Breast epithelium (tissue), 4 donors: ENCODE measurements around the gene ECM1. TPM values are rescaled to one million over a fixed set of nuclear protein-coding genes. Genes with fewer than 3 reads are reported as not detected.

Source experiments
- DNase-seq, 2 donors: peaks; one replicate each; pipeline ENCODE4 v3.0.0-alpha.2; 2019; ENCODE audit warnings: low spot score in 2 of 2
- H3K27ac ChIP-seq, 2 donors: fragments of 200-600 bp; sonication (generic) in 1 of 2; one replicate each; pipeline ENCODE4 v1.5.1; 2016 to 2019; ENCODE audit warnings: mild to moderate bottlenecking in 1 of 2
- H3K27me3 ChIP-seq, 2 donors: fragments of 200-600 bp; sonication (generic) in 1 of 2; one replicate each; pipeline versions ENCODE4 v1.5.1 to v1.6.0; 2017 to 2019; ENCODE audit warnings: control low read depth in 1 of 2, mild to moderate bottlenecking in 1 of 2
- H3K36me3 ChIP-seq: fragments of 200-600 bp; one replicate; pipeline ENCODE4 v1.5.1; 2019
- H3K4me1 ChIP-seq, 2 donors: fragments of 200-600 bp; sonication (generic); one replicate each; pipeline ENCODE4 v1.5.1; 2016 to 2019; ENCODE audit warnings: control low read depth in 1 of 2
- H3K4me3 ChIP-seq, 3 donors: fragments of 200-600 bp; sonication (generic); 1 replicate in 2 of 3; 2 replicates in 1 of 3; pipeline ENCODE4 v1.5.1; 2016 to 2019; ENCODE audit warnings: mild to moderate bottlenecking in 3 of 3, moderate library complexity in 2 of 3
- H3K9me3 ChIP-seq, 2 donors: fragments of 200-600 bp; sonication (generic) in 1 of 2; one replicate each; pipeline ENCODE4 v1.5.1; 2016 to 2019; ENCODE audit warnings: control low read depth in 1 of 2
- CTCF ChIP-seq, 3 donors: fragments of 450-650 bp; IDR thresholded peaks; one replicate each; pipeline ENCODE4 v1.5.1; 2016 to 2017; ENCODE audit warnings: antibody characterized with exemption in 3 of 3, mild to moderate bottlenecking in 3 of 3, moderate library complexity in 3 of 3
- POLR2A ChIP-seq: fragments of 450-650 bp; IDR thresholded peaks from one replicate; pipeline ENCODE4 v1.6.1; 2016; ENCODE audit warnings: antibody characterized with exemption, mild to moderate bottlenecking, moderate library complexity
- POLR2AphosphoS5 ChIP-seq, 3 donors: sonication (generic); formaldehyde crosslinking; IDR thresholded peaks; one replicate each; pipeline ENCODE4 v1.6.1; 2017; ENCODE audit warnings: antibody characterized with exemption in 3 of 3
- intact Hi-C: fragments of 100-400 bp; cut with DNase I; formaldehyde crosslinking; loops from one replicate; pipeline ENCODE4 v1.15.1; 2023; ENCODE audit warnings: low total_unique reads
- total RNA-seq, 3 donors: library from RNA; depleted of rRNA; stranded (reverse); fragments of >200 nt; gene quantifications; one replicate each; pipeline ENCODE4 v1.1.0, GENCODE V29; 2016

Gene ECM1
- total RNA-seq, 3 donors from 2014 or later = 4.0 to 53.3 (median 10.2) TPM

- no peak overlapping the region for H3K27ac ChIP-seq
- H3K9me3 ChIP-seq = no peaks in the 10 kb centered on the region
- H3K27me3 ChIP-seq = no peaks in the 10 kb centered on the region
- TF ChIP-seq CTCF (IDR thresholded peaks at IDR 0.05) (no peak), POLR2AphosphoS5 (IDR thresholded peaks at IDR 0.05) (no peak)
- intact Hi-C loops = no loop called here
- DNase-seq = no peak
- no peak overlapping the region for H3K4me3 ChIP-seq
- no peaks in the 10 kb centered on the region for H3K4me1 ChIP-seq
- H3K36me3 ChIP-seq = no peaks in the 10 kb centered on the region
Observed at GRCh38 chr1:150535511-150536287, 27.8 kb downstream of the ECM1 start.

GRCh38 chr1:150536836-150537731, 29.2 kb downstream of the ECM1 start:
- intact Hi-C loops = no loop called here
- no peaks in the 10 kb centered on the region for H3K36me3 ChIP-seq

GRCh38 chr1:150537732-150538684, 30.1 kb downstream of the ECM1 start:
- H3K27me3 ChIP-seq = no peaks in the 10 kb centered on the region
- TF ChIP-seq CTCF (IDR thresholded peaks at IDR 0.05) (no peak), POLR2AphosphoS5 (IDR thresholded peaks at IDR 0.05) (peak in 1 of 3 donors; percentile 11)
- H3K36me3 ChIP-seq = no peaks in the 10 kb centered on the region
- H3K4me1 ChIP-seq = no peaks in the 10 kb centered on the region
- peak in 1 of 2 donors; percentile 89 for DNase-seq
- intact Hi-C loops = no loop called here
- no peaks in the 10 kb centered on the region for H3K9me3 ChIP-seq
- no peak overlapping the region for H3K4me3 ChIP-seq
- H3K27ac ChIP-seq = peak overlapping the region; percentile 48 to 73

More at GRCh38 chr1:150536836-150537731, 29.2 kb downstream of the ECM1 start:
- Histone ChIP-seq H3K4me1 (no peaks in the 10 kb centered on the region), H3K9me3 (no peaks in the 10 kb centered on the region), H3K27me3 (no peaks in the 10 kb centered on the region), H3K27ac (peak overlapping the region; percentile 48 to 73), H3K4me3 (no peak overlapping the region)
- TF ChIP-seq CTCF (IDR thresholded peaks at IDR 0.05) (no peak), POLR2AphosphoS5 (IDR thresholded peaks at IDR 0.05) (no peak)
- DNase-seq = no peak

GRCh38 chr1:150543500-150544143, 35.7 kb downstream of the ECM1 start:
- Histone ChIP-seq H3K27me3 (no peaks in the 10 kb centered on the region), H3K27ac (no peak overlapping the region), H3K4me1 (peaks cover 0 to 1% of the 10 kb centered on the region in 2 donors), H3K4me3 (no peak overlapping the region), H3K36me3 (no peaks in the 10 kb centered on the region), H3K9me3 (no peaks in the 10 kb centered on the region)
- intact Hi-C loops = loop anchor here (5.0 kb wide), 1 partner anchor 111 kb away; no protein-coding TSS in a partner anchor
- TF ChIP-seq POLR2AphosphoS5 (IDR thresholded peaks at IDR 0.05) = no peak
- TF ChIP-seq CTCF (IDR thresholded peaks at IDR 0.05) = no peak
- TF ChIP-seq POLR2A = no peak
- DNase-seq = no peak
